ENCODE measurements around the gene ATXN7L3B. TPM values are rescaled to one million over a fixed set of nuclear protein-coding genes. Genes with fewer than 3 reads are reported as not detected.

ATXN7L3B gene
- total and polyA plus RNA-seq, 9 of the 15 experiments (the other 6 are each of a cell fraction or from before 2014, with no cell fraction given), result 10.3 to 40.5 (median 31.0) TPM

DNA sequence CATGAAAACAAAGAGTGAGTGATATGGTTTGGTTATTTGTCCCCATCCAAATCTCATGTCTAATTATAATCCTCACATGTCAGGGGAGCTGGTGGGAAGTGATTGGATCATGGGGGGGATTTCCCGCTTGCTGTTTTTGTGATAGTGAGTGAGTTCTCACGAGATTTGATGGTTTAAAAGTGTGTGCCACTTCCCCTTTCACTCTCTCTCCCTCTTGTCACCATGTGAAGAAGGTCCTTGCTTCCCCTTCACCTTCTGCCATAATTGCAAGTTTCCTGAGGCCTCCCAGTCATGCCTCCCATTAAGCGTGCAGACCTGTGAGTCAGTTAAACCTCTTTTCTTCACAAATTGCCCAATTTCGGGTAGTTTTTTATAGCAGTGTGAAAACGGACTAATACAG lies 2.1 kb upstream of the ATXN7L3B start:
- H3K9me1 ChIP-seq (ENCODE audit: control insufficient read depth, insufficient read depth, low read length), result no peaks in the 10 kb centered on the region
- DNase-seq (ENCODE audit: extremely low read depth in 1 of 4, low spot score in 3 of 4) (no peak), FAIRE-seq (no peak), ATAC-seq (no peak)
- peaks cover 30% of the 10 kb centered on the region for H3K79me2 ChIP-seq (ENCODE audit: control insufficient read depth, insufficient read depth, low read length)
- intact Hi-C loops (cut with micrococcal nuclease) (loop anchor here (5.0 kb wide), 1 partner anchor 118 kb away; no protein-coding TSS in a partner anchor), in situ Hi-C loops (cut with MboI) (loop anchor here (10.0 to 25.0 kb wide), 2 partner anchors 423 to 521 kb away; no protein-coding TSS in a partner anchor)
- no peak overlapping the region for H3K4me2 ChIP-seq (ENCODE audit: insufficient read depth, low read length)
- BruUV-seq (replicated peaks), result no TSS peak
- CTCF ChIA-PET (ENCODE audit: low intra/inter-chr PET ratio), result no interaction called here
- WGBS (ENCODE audit: insufficient coverage, low coverage, missing lambda C conversion rate), result 57% methylated on average over 5 of the region's 5 CpGs
- no peaks in the 10 kb centered on the region for H3K27me3 ChIP-seq (ENCODE audit: control insufficient read depth in 2 of 2, insufficient read depth in 2 of 2, low read length in 2 of 2)
- H3K36me3 ChIP-seq (ENCODE audit: control insufficient read depth, insufficient read depth, low read length), result peaks cover 18% of the 10 kb centered on the region
- TF ChIP-seq CHD2 (IDR thresholded peaks at IDR 0.05; ENCODE audit: low read depth, low read length), result 0 out of 2 replicates have a peak, but pooled peaks have one; percentile 21
- no peak for TF ChIP-seq EHMT2 (IDR thresholded peaks at IDR 0.05)
- TF ChIP-seq, protein P1, sequence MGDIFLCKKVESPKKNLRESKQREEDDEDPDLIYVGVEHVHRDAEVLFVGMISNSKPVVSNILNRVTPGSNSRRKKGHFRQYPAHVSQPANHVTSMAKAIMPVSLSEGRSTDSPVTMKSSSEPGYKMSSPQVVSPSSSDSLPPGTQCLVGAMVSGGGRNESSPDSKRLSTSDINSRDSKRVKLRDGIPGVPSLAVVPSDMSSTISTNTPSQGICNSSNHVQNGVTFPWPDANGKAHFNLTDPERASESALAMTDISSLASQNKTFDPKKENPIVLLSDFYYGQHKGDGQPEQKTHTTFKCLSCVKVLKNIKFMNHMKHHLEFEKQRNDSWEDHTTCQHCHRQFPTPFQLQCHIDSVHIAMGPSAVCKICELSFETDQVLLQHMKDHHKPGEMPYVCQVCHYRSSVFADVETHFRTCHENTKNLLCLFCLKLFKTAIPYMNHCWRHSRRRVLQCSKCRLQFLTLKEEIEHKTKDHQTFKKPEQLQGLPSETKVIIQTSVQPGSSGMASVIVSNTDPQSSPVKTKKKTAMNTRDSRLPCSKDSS (IDR thresholded peaks at IDR 0.05; ENCODE audit: low read depth, partially characterized antibody), result no peak
- TF ChIP-seq ZSCAN32 (CRISPR knock-in tag; IDR thresholded peaks at IDR 0.05), result no peak
- no peak for TF ChIP-seq NCOA1 (IDR thresholded peaks at IDR 0.05; ENCODE audit: low read depth)
- no peak for TF ChIP-seq KDM2B (CRISPR knock-in tag; IDR thresholded peaks at IDR 0.05)
- no peak for TF ChIP-seq BHLHE40 (IDR thresholded peaks at IDR 0.05; ENCODE audit: low read length)
- no peak for TF ChIP-seq ZNF212 (CRISPR knock-in tag; IDR thresholded peaks at IDR 0.05)
- H4K20me1 ChIP-seq (replicated peaks; ENCODE audit: control insufficient read depth, insufficient read depth, low read length), result peaks cover 18% of the 10 kb centered on the region
- H3K4me3 ChIP-seq, result no peak overlapping the region
- H2AFZ ChIP-seq (ENCODE audit: low read depth, low read length), result no peak overlapping the region
- H3K27ac ChIP-seq (ENCODE audit: extremely low read depth, low read depth, low read length), result no peak overlapping the region
- H3K9ac ChIP-seq (ENCODE audit: insufficient read depth in 1 of 2, low read depth in 2 of 2, low read length in 2 of 2), result no peak overlapping the region
- H3K4me1 ChIP-seq (replicated peaks in 1 of 2; ENCODE audit: control insufficient read depth in 2 of 2, insufficient read depth in 2 of 2, low read length in 2 of 2), result peaks cover 8 to 11% of the 10 kb centered on the region in 2 experiments; a peak in 4 of 5 replicates
- POLR2A ChIA-PET, result no interaction called here
- H3K9me3 ChIP-seq (replicated peaks; ENCODE audit: control insufficient read depth, insufficient read depth, low read depth, low read length), result no peaks in the 10 kb centered on the region
